ENCODE results near the gene GAB2.

Gene GAB2

GRCh38 chr11:78457448-78457847, 39.8 kb upstream of the GAB2 start:
- TF ChIP-seq SUZ12 (IDR thresholded peaks at IDR 0.05; ENCODE audit: extremely low read depth, insufficient read depth, insufficient read length) (no peak), YY1 (IDR thresholded peaks at IDR 0.05; ENCODE audit: insufficient read depth, insufficient read length) (no peak)

GRCh38 chr11:78453140-78453935, 35.7 kb upstream of the GAB2 start:
- Histone ChIP-seq H3K9ac (ENCODE audit: insufficient read length, low read depth) (no peak overlapping the region), H3K36me3 (ENCODE audit: insufficient read depth, insufficient read length, low read length) (peaks cover 11% of the 10 kb centered on the region)

More at GRCh38 chr11:78457448-78457847, 39.8 kb upstream of the GAB2 start:
- no peaks in the 10 kb centered on the region for H3K9me3 ChIP-seq (ENCODE audit: insufficient read depth, low read length)
- H3K36me3 ChIP-seq (ENCODE audit: insufficient read depth, insufficient read length, low read length): peaks cover 26% of the 10 kb centered on the region
- DNase-seq (ENCODE audit: low read depth, low spot score): no peak
- H3K4me3 ChIP-seq (ENCODE audit: insufficient read length, low read depth): no peak overlapping the region
- H3K27me3 ChIP-seq (ENCODE audit: insufficient read depth, insufficient read length): no peaks in the 10 kb centered on the region
- H3K4me1 ChIP-seq (ENCODE audit: insufficient read depth, insufficient read length): no peaks in the 10 kb centered on the region
- no peak overlapping the region for H3K9ac ChIP-seq (ENCODE audit: insufficient read length, low read depth)

GRCh38 chr11:78451371-78452150, 33.9 kb upstream of the GAB2 start:
- DNase-seq (ENCODE audit: low read depth, low spot score): no peak
- H3K4me3 ChIP-seq (ENCODE audit: insufficient read length, low read depth): no peak overlapping the region
- no peaks in the 10 kb centered on the region for H3K9me3 ChIP-seq (ENCODE audit: insufficient read depth, low read length)
- TF ChIP-seq YY1 (IDR thresholded peaks at IDR 0.05; ENCODE audit: insufficient read depth, insufficient read length): no peak
- TF ChIP-seq SUZ12 (IDR thresholded peaks at IDR 0.05; ENCODE audit: extremely low read depth, insufficient read depth, insufficient read length): no peak
- no peak for TF ChIP-seq ZNF274 (IDR thresholded peaks at IDR 0.05; ENCODE audit: low read depth, low read length)
- H3K9ac ChIP-seq (ENCODE audit: insufficient read length, low read depth): no peak overlapping the region
- H3K4me1 ChIP-seq (ENCODE audit: insufficient read depth, insufficient read length): no peaks in the 10 kb centered on the region
- H3K36me3 ChIP-seq (ENCODE audit: insufficient read depth, insufficient read length, low read length): peaks cover 3% of the 10 kb centered on the region
- H3K27me3 ChIP-seq (ENCODE audit: insufficient read depth, insufficient read length): no peaks in the 10 kb centered on the region

More at GRCh38 chr11:78453140-78453935, 35.7 kb upstream of the GAB2 start:
- no peaks in the 10 kb centered on the region for H3K27me3 ChIP-seq (ENCODE audit: insufficient read depth, insufficient read length)
- H3K9me3 ChIP-seq (ENCODE audit: insufficient read depth, low read length): no peaks in the 10 kb centered on the region
- DNase-seq (ENCODE audit: low read depth, low spot score): no peak
- no peak overlapping the region for H3K4me3 ChIP-seq (ENCODE audit: insufficient read length, low read depth)
- TF ChIP-seq YY1 (IDR thresholded peaks at IDR 0.05; ENCODE audit: insufficient read depth, insufficient read length): no peak
- no peak for TF ChIP-seq SUZ12 (IDR thresholded peaks at IDR 0.05; ENCODE audit: extremely low read depth, insufficient read depth, insufficient read length)
- no peak for TF ChIP-seq ZNF274 (IDR thresholded peaks at IDR 0.05; ENCODE audit: low read depth, low read length)
- H3K4me1 ChIP-seq (ENCODE audit: insufficient read depth, insufficient read length): no peaks in the 10 kb centered on the region

- H3K9me3 ChIP-seq (ENCODE audit: insufficient read depth, low read length): no peaks in the 10 kb centered on the region
- TF ChIP-seq SUZ12 (IDR thresholded peaks at IDR 0.05; ENCODE audit: extremely low read depth, insufficient read depth, insufficient read length) (no peak), YY1 (IDR thresholded peaks at IDR 0.05; ENCODE audit: insufficient read depth, insufficient read length) (no peak), ZNF274 (IDR thresholded peaks at IDR 0.05; ENCODE audit: low read depth, low read length) (no peak)
- no peaks in the 10 kb centered on the region for H3K27me3 ChIP-seq (ENCODE audit: insufficient read depth, insufficient read length)
- H3K4me1 ChIP-seq (ENCODE audit: insufficient read depth, insufficient read length): no peaks in the 10 kb centered on the region
- peaks cover 2% of the 10 kb centered on the region for H3K36me3 ChIP-seq (ENCODE audit: insufficient read depth, insufficient read length, low read length)
- no peak for DNase-seq (ENCODE audit: low read depth, low spot score)
- H3K4me3 ChIP-seq (ENCODE audit: insufficient read length, low read depth): no peak overlapping the region
- H3K9ac ChIP-seq (ENCODE audit: insufficient read length, low read depth): no peak overlapping the region
Measured at GRCh38 chr11:78450866-78451265, 33.2 kb upstream of the GAB2 start.

GRCh38 chr11:78449866-78450265, 32.2 kb upstream of the GAB2 start:
- Histone ChIP-seq H3K4me3 (ENCODE audit: insufficient read length, low read depth) (no peak overlapping the region), H3K9me3 (ENCODE audit: insufficient read depth, low read length) (no peaks in the 10 kb centered on the region), H3K27me3 (ENCODE audit: insufficient read depth, insufficient read length) (no peaks in the 10 kb centered on the region), H3K9ac (ENCODE audit: insufficient read length, low read depth) (no peak overlapping the region), H3K36me3 (ENCODE audit: insufficient read depth, insufficient read length, low read length) (peaks cover 2% of the 10 kb centered on the region), H3K4me1 (ENCODE audit: insufficient read depth, insufficient read length) (no peaks in the 10 kb centered on the region)
- TF ChIP-seq SUZ12 (IDR thresholded peaks at IDR 0.05; ENCODE audit: extremely low read depth, insufficient read depth, insufficient read length) (no peak), YY1 (IDR thresholded peaks at IDR 0.05; ENCODE audit: insufficient read depth, insufficient read length) (no peak), ZNF274 (IDR thresholded peaks at IDR 0.05; ENCODE audit: low read depth, low read length) (no peak)
- DNase-seq (ENCODE audit: low read depth, low spot score): no peak

GRCh38 chr11:78446210-78446609, 28.6 kb upstream of the GAB2 start:
- Histone ChIP-seq H3K27me3 (ENCODE audit: insufficient read depth, insufficient read length) (no peaks in the 10 kb centered on the region), H3K9me3 (ENCODE audit: insufficient read depth, low read length) (no peaks in the 10 kb centered on the region), H3K4me1 (ENCODE audit: insufficient read depth, insufficient read length) (no peaks in the 10 kb centered on the region), H3K36me3 (ENCODE audit: insufficient read depth, insufficient read length, low read length) (peaks cover 11% of the 10 kb centered on the region), H3K9ac (ENCODE audit: insufficient read length, low read depth) (no peak overlapping the region), H3K4me3 (ENCODE audit: insufficient read length, low read depth) (no peak overlapping the region)
- no peak for DNase-seq (ENCODE audit: low read depth, low spot score)
- TF ChIP-seq SUZ12 (IDR thresholded peaks at IDR 0.05; ENCODE audit: extremely low read depth, insufficient read depth, insufficient read length) (no peak), ZNF274 (IDR thresholded peaks at IDR 0.05; ENCODE audit: low read depth, low read length) (no peak), YY1 (IDR thresholded peaks at IDR 0.05; ENCODE audit: insufficient read depth, insufficient read length) (no peak)

GRCh38 chr11:78444726-78445125, 27.1 kb upstream of the GAB2 start:
- no peak overlapping the region for H3K9ac ChIP-seq (ENCODE audit: insufficient read length, low read depth)
- peaks cover 11% of the 10 kb centered on the region for H3K36me3 ChIP-seq (ENCODE audit: insufficient read depth, insufficient read length, low read length)
- no peaks in the 10 kb centered on the region for H3K27me3 ChIP-seq (ENCODE audit: insufficient read depth, insufficient read length)
- no peak overlapping the region for H3K4me3 ChIP-seq (ENCODE audit: insufficient read length, low read depth)
- H3K9me3 ChIP-seq (ENCODE audit: insufficient read depth, low read length): no peaks in the 10 kb centered on the region
- TF ChIP-seq ZNF274 (IDR thresholded peaks at IDR 0.05; ENCODE audit: low read depth, low read length) (no peak), SUZ12 (IDR thresholded peaks at IDR 0.05; ENCODE audit: extremely low read depth, insufficient read depth, insufficient read length) (no peak), YY1 (IDR thresholded peaks at IDR 0.05; ENCODE audit: insufficient read depth, insufficient read length) (no peak)
- no peak for DNase-seq (ENCODE audit: low read depth, low spot score)
- H3K4me1 ChIP-seq (ENCODE audit: insufficient read depth, insufficient read length): no peaks in the 10 kb centered on the region

All from NT2/D1 (cell line).